PC-9 (cell line): ENCODE data around the gene ERN1.

Experiments used
- CTCF ChIP-seq: fragments of 200-600 bp; sonication (generic); conservative IDR thresholded peaks from 2 replicates; pipeline ENCODE4 v1.6.1; 2017; ENCODE audit warnings: mixed run types, antibody characterized with exemption, mild to moderate bottlenecking, moderate library complexity
- EZH2 ChIP-seq: fragments of 200-600 bp; sonication (generic); IDR thresholded peaks from 2 replicates; pipeline ENCODE4 v1.8.0; 2017; ENCODE audit warnings: antibody characterized with exemption, low read depth

- TF ChIP-seq CTCF (no peak), EZH2 (no peak)
These were observed 4.0 kb downstream of the ERN1 start for GRCh38 chr17:64125937-64126336.
